Effector CD8-positive, alpha-beta T cell (primary cell): ENCODE measurements around the gene CCDC117.

Experiments
- DNase-seq: peaks from one replicate; lab custom pipeline; 2025; lab: John Stamatoyannopoulos, UW

CCDC117 gene

DNA sequence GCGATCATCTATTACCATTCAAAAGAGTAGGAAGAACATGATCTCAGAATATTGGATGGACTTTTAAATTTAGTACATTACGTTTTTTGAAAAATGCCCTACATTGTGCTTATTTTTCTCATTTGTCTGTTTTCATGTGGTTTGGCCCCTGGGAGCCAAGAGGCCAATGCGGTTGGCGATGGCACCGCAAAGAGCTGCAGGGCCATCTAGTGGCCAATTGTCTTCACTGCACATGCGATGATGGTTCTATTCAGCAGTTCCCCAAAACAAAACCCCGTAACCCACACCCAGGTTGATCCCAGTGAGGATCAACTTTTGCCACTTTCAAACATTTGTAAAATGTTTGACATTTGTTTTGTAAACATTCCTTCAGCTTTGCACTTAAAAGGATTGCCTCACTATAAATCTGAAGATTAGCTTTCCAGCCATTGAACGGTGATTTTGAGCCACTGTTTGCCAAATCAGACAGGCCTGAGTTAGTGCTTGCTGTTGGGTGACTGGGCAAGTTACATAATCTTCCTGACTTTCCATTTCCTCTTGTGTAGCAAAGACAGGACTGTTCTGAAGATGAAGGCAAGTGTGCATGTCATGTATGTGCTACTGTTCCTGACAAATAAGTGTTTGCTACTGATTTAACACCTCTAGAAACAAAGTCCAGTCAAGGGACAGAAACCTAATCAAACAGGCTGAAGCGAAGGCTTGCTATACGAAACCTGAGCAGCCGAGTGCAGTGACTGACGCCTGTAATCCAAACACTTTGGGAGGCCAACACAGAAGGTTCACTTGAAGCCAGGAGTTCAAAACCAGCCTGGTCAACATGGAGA lies 57.1 kb downstream of the CCDC117 start:
- DNase-seq: peak; percentile 64

DNA sequence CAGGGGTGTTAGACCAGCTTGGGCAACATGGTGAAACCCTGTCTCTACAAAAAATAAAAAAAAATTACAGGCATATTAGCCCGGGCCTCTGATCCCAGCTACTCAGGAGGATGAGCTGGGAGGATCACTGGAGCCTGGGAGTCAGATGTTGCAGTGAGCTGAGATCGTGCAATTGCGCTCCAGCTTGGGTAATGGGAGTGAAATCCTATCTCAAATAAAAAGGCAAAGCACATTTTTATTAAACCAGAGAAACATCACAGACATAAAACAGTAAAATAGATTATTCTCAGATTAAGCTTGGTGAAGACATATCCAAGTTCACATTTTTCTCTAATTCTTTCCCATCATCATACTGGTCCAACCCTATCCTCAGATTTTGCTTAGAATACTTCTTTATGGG lies 57.9 kb downstream of the CCDC117 start:
- no peak for DNase-seq

DNA sequence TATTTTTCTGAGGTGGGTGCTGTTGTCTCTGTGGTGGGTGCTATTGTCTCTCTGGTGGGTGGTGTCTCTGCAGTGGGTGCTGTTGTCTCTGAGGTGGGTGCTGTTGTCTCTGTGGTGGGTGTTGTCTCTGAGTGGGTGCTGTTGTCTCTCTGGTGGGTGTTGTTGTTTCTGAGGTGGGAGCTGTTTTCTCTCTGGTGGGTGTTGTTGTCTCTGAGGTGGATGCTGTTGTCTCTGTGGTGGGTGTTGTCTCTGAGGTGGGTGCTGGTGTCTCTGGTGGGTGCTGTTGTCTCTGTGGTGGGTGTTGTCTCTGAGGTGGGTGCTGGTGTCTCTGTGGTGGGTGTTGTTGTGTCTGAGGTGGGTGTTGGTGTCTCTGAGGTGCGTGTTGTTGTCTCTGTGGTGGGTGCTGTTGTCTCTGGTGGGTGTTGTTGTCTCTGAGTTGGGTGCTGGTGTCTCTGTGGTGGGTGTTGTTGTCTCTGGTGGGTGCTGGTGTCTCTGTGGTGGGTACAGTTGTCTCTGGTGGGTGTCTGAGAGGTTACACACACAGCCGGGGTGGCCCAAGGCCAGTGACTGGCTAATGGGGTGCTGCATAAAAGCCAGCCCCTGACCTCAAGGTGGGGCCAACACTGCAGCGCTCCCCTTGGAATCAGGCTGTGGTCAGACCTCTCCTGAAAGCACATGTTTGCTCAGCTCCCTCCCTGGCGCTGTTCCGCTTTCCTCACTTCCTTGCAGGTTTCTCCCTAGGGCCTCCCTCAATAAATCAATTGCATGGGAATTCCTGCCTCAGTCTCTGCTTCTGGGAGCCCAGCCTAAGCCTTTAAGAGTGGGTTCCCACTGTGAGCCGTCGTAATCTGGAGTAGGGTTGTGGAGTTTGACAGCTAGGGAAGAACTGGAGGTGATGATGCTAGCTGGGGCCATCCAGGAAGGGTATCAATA lies 58.9 kb downstream of the CCDC117 start:
- no peak for DNase-seq

DNA sequence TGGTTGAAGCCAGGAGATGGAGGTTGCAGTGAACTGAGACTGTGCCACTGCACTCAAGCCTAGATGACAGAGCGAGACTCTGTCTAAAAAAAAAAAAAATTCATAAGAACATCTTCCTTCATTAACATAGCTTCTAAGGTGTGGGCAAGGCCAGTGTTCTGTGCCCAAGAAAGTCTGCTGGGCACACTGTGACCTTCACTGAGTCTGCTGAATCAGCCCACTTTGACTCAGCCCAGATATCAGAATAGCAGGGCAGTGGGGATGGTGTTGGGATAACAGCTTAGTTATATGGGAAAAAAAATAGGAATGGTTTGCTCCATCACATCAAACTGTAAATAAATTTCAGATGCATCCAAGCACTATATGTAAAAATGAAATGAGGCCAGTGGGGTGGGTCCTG lies 60.2 kb downstream of the CCDC117 start:
- no peak for DNase-seq

DNA sequence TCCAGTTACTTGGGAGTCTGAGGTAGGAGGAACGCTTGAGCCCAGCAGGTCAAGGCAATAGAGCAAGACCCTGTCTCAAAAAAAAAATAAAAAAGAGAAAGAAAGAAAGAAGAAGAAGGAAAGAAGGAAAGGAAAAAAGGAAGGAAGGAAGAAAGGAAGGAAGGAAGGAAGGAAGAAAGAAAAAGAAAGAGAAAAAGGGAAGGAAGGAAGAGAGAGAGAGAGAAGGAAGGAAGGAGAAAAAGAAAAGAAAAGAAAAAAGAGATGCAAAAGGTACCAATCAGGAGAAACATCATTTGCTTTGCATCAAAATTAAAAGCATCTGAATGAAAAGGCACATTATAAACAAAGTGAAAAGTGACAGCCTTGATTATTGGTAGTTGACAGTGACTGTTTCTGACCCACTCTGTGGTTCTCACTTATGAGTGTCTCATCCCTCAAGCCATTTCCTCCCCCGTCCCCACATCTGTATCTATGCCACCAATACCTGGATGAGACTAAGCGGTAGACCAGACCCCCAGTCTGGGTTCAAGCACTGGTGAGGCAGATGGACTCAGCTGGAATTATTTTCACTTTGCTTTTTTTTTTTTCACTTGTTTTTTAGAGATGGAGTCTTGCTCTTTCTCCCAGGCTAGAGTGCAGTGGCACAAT lies 60.9 kb downstream of the CCDC117 start:
- no peak for DNase-seq

DNA sequence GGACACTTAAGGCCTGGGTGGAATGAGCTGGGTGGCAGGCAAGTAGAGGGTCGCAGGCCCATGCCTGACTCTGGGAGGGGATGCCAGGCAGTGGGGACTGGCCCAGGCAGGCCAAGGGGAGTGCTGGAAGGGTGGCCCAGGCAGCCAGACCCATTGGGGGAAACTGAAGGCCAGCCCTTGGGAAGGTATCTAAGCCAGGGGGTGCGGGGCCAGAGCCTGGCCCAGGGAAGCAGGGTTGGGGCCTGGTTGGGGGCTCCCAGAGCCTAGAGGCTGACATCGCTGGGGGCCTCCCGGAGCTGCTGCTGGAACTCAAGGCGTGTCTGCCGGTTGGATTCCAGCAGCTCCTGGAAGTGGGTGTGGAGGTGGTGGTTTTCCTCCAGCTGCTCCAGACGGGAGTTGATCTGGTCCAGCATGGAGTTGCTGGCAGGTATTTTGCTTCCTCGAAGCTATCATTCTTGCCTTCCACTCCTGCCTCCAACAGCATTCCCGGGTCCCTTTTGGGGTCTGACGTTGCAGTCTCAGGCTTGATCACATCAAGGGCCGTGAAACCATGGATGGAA lies 63.2 kb downstream of the CCDC117 start:
- DNase-seq: no peak

DNA sequence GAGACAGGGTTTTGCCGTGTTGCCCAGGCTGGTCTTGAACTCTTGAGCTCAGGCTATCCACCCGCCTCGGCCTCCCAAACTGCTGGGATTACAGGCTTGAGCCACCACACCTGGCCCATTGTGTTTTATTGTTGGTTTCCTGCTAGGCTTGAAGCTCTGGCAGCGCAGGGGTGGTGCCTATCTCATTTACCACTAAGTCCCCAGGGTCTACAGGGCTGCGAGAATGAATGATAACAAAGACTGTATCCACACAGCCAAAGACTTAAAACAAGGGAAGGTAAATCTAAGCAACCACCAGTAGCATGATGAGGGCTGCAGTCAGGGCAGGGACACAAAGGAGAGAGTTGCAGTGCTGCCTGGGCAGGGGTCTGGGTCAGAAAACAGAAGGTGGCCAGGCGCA lies 65.1 kb downstream of the CCDC117 start:
- DNase-seq: no peak
